Small intestine (tissue), 7 donors: ENCODE results near the gene INPP1. TPM values are rescaled to one million over a fixed set of nuclear protein-coding genes. Genes with fewer than 3 reads are reported as not detected.
"Not testable (repeated sequence)": the region's sequence is repeated elsewhere in the genome, so short reads cannot be mapped to it uniquely, and the experiment has no call there.

Experiments used
- DNase-seq, 2 donors: peaks; one replicate each; pipeline versions ENCODE4 v3.0.0 to v3.0.0-alpha.2; 2013
- FAIRE-seq: peaks from 2 replicates; lab custom pipeline; 2012; peaks lifted over from hg19 to GRCh38; lab: Jason Lieb, UNC
- H3K27ac ChIP-seq, 3 donors: one replicate each; pipeline ENCODE4 v1.5.1; 2013; ENCODE audit warnings: low read length in 2 of 3, mild to moderate bottlenecking in 2 of 3, control low read depth in 1 of 3, inconsistent platforms in 1 of 3, low read depth in 1 of 3, moderate library complexity in 1 of 3
- H3K27me3 ChIP-seq, 3 donors: one replicate each; pipeline ENCODE4 v1.6.1; 2013; ENCODE audit warnings: low read length in 3 of 3, inconsistent platforms in 1 of 3; ENCODE audit not compliant: control insufficient read depth in 3 of 3, insufficient read depth in 3 of 3
- H3K36me3 ChIP-seq, 3 donors: one replicate each; pipeline ENCODE4 v1.6.1; 2013; ENCODE audit warnings: low read length in 3 of 3, inconsistent platforms in 1 of 3, low read depth in 1 of 3, mild to moderate bottlenecking in 1 of 3, moderate library complexity in 1 of 3; ENCODE audit not compliant: control insufficient read depth in 3 of 3, insufficient read depth in 2 of 3
- H3K4me1 ChIP-seq, 3 donors: one replicate each; pipeline ENCODE4 v1.6.1; 2013; ENCODE audit warnings: low read length in 2 of 3, inconsistent platforms in 1 of 3, low read depth in 1 of 3, mild to moderate bottlenecking in 1 of 3, moderate library complexity in 1 of 3; ENCODE audit not compliant: control insufficient read depth in 3 of 3, insufficient read depth in 2 of 3
- H3K4me3 ChIP-seq, 3 donors: one replicate each; pipeline ENCODE4 v1.5.1; 2013; ENCODE audit warnings: low read length in 3 of 3, control low read depth in 1 of 3, inconsistent platforms in 1 of 3, low read depth in 1 of 3, mild to moderate bottlenecking in 1 of 3, moderate library complexity in 1 of 3
- H3K9me3 ChIP-seq, 2 donors: one replicate each; pipeline ENCODE4 v1.6.1; 2013; ENCODE audit warnings: low read depth in 1 of 2, low read length in 1 of 2; ENCODE audit not compliant: control insufficient read depth in 2 of 2, insufficient read depth in 1 of 2
- WGBS, 3 donors: extraction: QIAGEN DNeasy Blood & Tissue Kit; methylation state at CpG; one replicate each; pipeline ENCODE4 v1.1.7; 2013; 5-methylcytosine and 5-hydroxymethylcytosine counted together
- polyA plus RNA-seq, 4 donors: library from polyadenylated mRNA; stranded (reverse) in 3 of 4; unstranded in 1 of 4; fragments of 200-250 nt in 3 of 4; fragments of 120-200 nt in 1 of 4; gene quantifications; one replicate each; pipeline versions ENCODE4 v1.2.1 to v1.2.3, GENCODE V29; 2013
- donor health status: healthy with polysubstance abuse.
- donor health status: control.
- donor health status: control.
- donor health status: Bipolar disorder and iron deficiency.
- donor health status: healthy.

Gene INPP1
- polyA plus RNA-seq, 4 donors, result 28.9 to 77.2 (median 53.7) TPM

- FAIRE-seq, H3K27me3 ChIP-seq, H3K36me3 ChIP-seq, H3K9me3 ChIP-seq, DNase-seq, H3K4me3 ChIP-seq: not testable (repeated sequence)
- WGBS, 3 donors, result 78 to 84% (median 80%) methylated on average over 8 of the region's 8 CpGs
- H3K27ac ChIP-seq, result peak overlapping the region in 2 of 3 donors; percentile 3 to 24
- H3K4me1 ChIP-seq, result peaks cover 4 to 24% (median 8%) of the 10 kb centered on the region in 3 donors
These were observed 15.5 kb downstream of the INPP1 start for GRCh38 chr2:190358655-190359448.

GRCh38 chr2:190360561-190360960 is 17.2 kb downstream of the INPP1 start:
- H3K4me1 ChIP-seq, result peaks cover 0 to 14% (median 5%) of the 10 kb centered on the region in 3 donors
- no peak overlapping the region for H3K4me3 ChIP-seq
- H3K36me3 ChIP-seq, result peaks cover 0 to 2% (median 2%) of the 10 kb centered on the region in 3 donors
- FAIRE-seq, result no peak
- no peak for DNase-seq
- H3K9me3 ChIP-seq, result no peaks in the 10 kb centered on the region
- H3K27ac ChIP-seq, result no peak overlapping the region
- no peaks in the 10 kb centered on the region for H3K27me3 ChIP-seq

- Histone ChIP-seq H3K27me3 (no peaks in the 10 kb centered on the region), H3K36me3 (peaks cover under 1 to 5% (median 2%) of the 10 kb centered on the region in 3 donors), H3K4me1 (peaks cover 0 to 12% (median 5%) of the 10 kb centered on the region in 3 donors), H3K9me3 (no peaks in the 10 kb centered on the region), H3K27ac (no peak overlapping the region), H3K4me3 (no peak overlapping the region)
- 84 to 99% (median 95%) methylated on average over 3 of the region's 3 CpGs for WGBS, 3 donors
- DNase-seq (no peak), FAIRE-seq (no peak)
These were observed 17.6 kb downstream of the INPP1 start for GRCh38 chr2:190360965-190361364.

- FAIRE-seq, result no peak
- no peak for DNase-seq
- Histone ChIP-seq H3K36me3 (peaks cover 2 to 5% (median 5%) of the 10 kb centered on the region in 3 donors), H3K27ac (no peak overlapping the region), H3K4me3 (no peak overlapping the region), H3K4me1 (peaks cover 0 to 8% (median 4%) of the 10 kb centered on the region in 3 donors), H3K9me3 (no peaks in the 10 kb centered on the region), H3K27me3 (no peaks in the 10 kb centered on the region)
- 56 to 92% (median 76%) methylated on average over 2 of the region's 2 CpGs for WGBS, 3 donors
These were observed 18.2 kb downstream of the INPP1 start for GRCh38 chr2:190361572-190361971.

- H3K4me1 ChIP-seq, result peaks cover 0 to 2% (median 0%) of the 10 kb centered on the region in 3 donors
- H3K27me3 ChIP-seq, result no peaks in the 10 kb centered on the region
- no peak overlapping the region for H3K27ac ChIP-seq
- H3K36me3 ChIP-seq, result peaks cover 11% of the 10 kb centered on the region in 3 donors
- DNase-seq (no peak), FAIRE-seq (no peak)
- 100% methylated on average over 1 of the region's 1 CpG for WGBS, 3 donors
- no peaks in the 10 kb centered on the region for H3K9me3 ChIP-seq
- H3K4me3 ChIP-seq, result no peak overlapping the region
These were observed 19.5 kb downstream of the INPP1 start for GRCh38 chr2:190362894-190363293.

- no peak for DNase-seq
- Histone ChIP-seq H3K36me3 (peaks cover 13 to 19% (median 15%) of the 10 kb centered on the region in 3 donors), H3K4me1 (no peaks in the 10 kb centered on the region), H3K4me3 (no peak overlapping the region), H3K9me3 (no peaks in the 10 kb centered on the region), H3K27me3 (no peaks in the 10 kb centered on the region), H3K27ac (no peak overlapping the region)
- FAIRE-seq, result no peak
- 91 to 98% (median 98%) methylated on average over 19 of the region's 19 CpGs for WGBS, 3 donors
These were observed 22.3 kb downstream of the INPP1 start for GRCh38 chr2:190365499-190366204.

GRCh38 chr2:190366248-190366753 is 22.9 kb downstream of the INPP1 start:
- 90 to 95% (median 93%) methylated on average over 11 of the region's 11 CpGs for WGBS, 3 donors
- Histone ChIP-seq H3K9me3 (no peaks in the 10 kb centered on the region), H3K4me3 (no peak overlapping the region), H3K27me3 (no peaks in the 10 kb centered on the region), H3K4me1 (no peaks in the 10 kb centered on the region), H3K27ac (no peak overlapping the region), H3K36me3 (peaks cover 17 to 24% (median 21%) of the 10 kb centered on the region in 3 donors)
- DNase-seq (no peak), FAIRE-seq (no peak)

- no peaks in the 10 kb centered on the region for H3K9me3 ChIP-seq
- peaks cover 16 to 24% (median 21%) of the 10 kb centered on the region in 3 donors for H3K36me3 ChIP-seq
- WGBS, 3 donors, result 87 to 98% (median 94%) methylated on average over 4 of the region's 4 CpGs
- H3K4me1 ChIP-seq, result no peaks in the 10 kb centered on the region
- no peak overlapping the region for H3K27ac ChIP-seq
- H3K27me3 ChIP-seq, result no peaks in the 10 kb centered on the region
- H3K4me3 ChIP-seq, result no peak overlapping the region
- FAIRE-seq (no peak), DNase-seq (no peak)
These were observed 23.7 kb downstream of the INPP1 start for GRCh38 chr2:190367091-190367490.
